GM13977 (cell line): ENCODE data around the gene ASS1.

Experiments used
- DNase-seq: peaks from one replicate; pipeline ENCODE4 v3.0.0; 2012; ENCODE audit warnings: low spot score
- CTCF ChIP-seq: IDR thresholded peaks from 2 replicates; pipeline ENCODE4 v1.5.1; 2012; ENCODE audit warnings: mild to moderate bottlenecking, control low read depth; ENCODE audit not compliant: insufficient read depth; ENCODE audit errors: extremely low read depth, missing control alignments
- in situ Hi-C: fragments of 300-500 bp; cut with MboI; formaldehyde crosslinking; loops from one replicate; pipeline ENCODE4 v1.12.0; 2022; ENCODE audit warnings: low sequenced_read_pairs, low pct_unique_long_range_greater_than_20kb, mixed read lengths, inconsistent platforms; ENCODE audit not compliant: unreplicated experiment

ASS1 gene

GRCh38 chr9:130477564-130477963, 32.8 kb downstream of the ASS1 start:
- in situ Hi-C loops = no loop called here
- no peak for TF ChIP-seq CTCF
- no peak for DNase-seq

- TF ChIP-seq CTCF = no peak
- no peak for DNase-seq
- in situ Hi-C loops = no loop called here
Measured at GRCh38 chr9:130478152-130478551, 33.4 kb downstream of the ASS1 start.

- no peak for DNase-seq
- no peak for TF ChIP-seq CTCF
- in situ Hi-C loops = no loop called here
Measured at GRCh38 chr9:130478736-130479575, 34.2 kb downstream of the ASS1 start.

DNA sequence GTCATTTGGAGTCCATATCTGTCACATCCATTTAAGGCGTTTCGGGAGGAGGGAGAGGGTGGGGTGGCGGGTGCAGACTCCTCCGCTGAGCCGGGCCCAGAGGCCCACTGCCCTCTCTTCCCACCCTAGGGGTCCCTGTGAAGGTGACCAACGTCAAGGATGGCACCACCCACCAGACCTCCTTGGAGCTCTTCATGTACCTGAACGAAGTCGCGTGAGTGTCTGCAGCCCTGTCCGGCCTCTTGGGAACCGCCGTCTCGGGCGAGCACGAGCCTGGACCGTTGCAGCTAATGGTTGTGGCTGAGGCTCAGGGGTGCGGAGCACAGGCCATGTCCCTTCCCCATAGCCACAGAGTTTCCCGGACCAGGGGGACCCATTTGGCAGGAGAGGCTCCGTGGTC, 34.8 kb downstream of the ASS1 start:
- in situ Hi-C loops = no loop called here
- DNase-seq = no peak
- no peak for TF ChIP-seq CTCF

DNA sequence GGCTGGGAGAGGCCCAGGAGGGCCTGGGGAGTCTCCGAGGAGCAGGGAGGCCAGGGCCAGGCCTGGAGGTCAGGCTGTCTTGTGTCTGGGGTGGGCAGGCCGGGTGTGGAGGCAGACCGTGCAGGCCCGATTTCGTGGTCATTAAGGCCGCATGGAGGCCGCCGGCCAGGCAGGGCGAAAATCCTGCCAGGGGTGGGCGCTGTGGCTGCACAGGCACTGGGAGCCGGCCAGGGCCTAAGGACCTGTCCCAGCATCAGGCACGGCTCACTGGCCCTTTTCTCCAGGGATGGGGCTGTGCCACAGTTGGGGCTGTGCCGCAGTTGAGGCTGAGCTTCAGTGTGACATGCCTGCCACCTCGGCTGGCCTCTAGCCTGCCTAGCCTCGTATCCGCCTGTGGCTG, 35.9 kb downstream of the ASS1 start:
- peak; percentile 25 for TF ChIP-seq CTCF
- no peak for DNase-seq
- in situ Hi-C loops = no loop called here

DNA sequence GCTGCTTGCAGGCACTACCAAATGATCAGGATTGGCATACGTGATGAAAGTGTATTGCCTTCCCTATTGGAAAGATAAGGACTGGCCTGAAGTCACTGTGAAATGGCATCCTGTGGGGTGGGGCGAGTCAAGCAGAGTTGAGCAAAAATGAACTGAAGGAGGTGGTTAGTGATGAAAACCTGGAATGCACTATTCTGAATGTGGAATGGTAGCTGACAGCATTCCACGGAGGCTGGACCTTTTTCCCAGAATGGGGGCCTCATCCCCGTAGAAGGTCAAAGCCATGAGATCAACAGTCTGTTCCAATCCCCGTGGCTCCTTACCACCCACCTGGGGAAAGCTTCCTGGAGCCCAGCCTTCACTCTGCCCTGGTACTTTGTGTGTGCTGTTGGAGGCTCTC, 37.7 kb downstream of the ASS1 start:
- in situ Hi-C loops = no loop called here
- DNase-seq = no peak
- no peak for TF ChIP-seq CTCF
